Stimulated activated CD4-positive, alpha-beta T cell treated with anti-CD3 and anti-CD28 coated beads, TNF-alpha, amount 100 ng/mL, for 24 hours (primary cell): ENCODE measurements around the gene GET3.
A peak's percentile ranks its signal among the peaks of the same experiment; 100 is the strongest.

Experiments
- DNase-seq, 3 experiments: peaks; one replicate each; pipeline ENCODE4 v3.0.0-alpha.2; 2020; ENCODE audit warnings: low read depth in 3 of 3

Gene GET3

DNA sequence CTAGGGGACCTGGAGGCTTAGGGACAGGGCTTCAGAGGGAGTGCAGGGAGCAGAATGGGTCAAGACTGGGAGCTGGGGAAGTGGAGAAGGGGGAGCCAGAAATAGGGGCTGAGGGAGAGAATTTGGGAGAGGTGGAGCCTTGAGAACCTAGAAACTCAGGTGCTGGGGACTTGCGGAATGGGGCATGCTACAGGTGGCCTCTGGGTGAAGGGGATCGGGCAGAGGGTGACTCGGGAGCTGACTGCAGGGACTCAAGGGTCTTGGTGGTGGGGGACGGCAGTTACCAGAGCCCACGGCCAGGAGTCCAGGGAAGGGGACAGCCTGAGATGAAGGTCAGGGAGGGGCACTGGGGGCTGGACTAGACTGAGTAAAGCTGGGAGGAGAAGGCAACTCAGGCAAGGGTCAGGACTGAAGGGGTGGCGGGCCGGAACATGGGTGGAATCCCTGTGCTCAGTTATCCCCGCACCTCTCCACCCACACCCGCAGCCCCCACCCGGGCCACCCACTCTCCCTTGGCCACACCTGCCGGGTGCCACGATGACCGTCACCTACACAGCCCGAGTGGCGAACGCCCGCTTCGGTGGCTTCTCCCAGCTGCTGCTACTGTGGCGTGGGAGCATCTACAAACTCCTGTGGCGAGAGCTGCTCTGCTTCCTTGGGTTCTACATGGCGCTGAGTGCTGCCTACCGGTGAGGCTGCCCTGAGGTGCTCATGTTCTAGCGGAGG is 14.9 kb downstream of the GET3 start:
- DNase-seq: no peak

DNA sequence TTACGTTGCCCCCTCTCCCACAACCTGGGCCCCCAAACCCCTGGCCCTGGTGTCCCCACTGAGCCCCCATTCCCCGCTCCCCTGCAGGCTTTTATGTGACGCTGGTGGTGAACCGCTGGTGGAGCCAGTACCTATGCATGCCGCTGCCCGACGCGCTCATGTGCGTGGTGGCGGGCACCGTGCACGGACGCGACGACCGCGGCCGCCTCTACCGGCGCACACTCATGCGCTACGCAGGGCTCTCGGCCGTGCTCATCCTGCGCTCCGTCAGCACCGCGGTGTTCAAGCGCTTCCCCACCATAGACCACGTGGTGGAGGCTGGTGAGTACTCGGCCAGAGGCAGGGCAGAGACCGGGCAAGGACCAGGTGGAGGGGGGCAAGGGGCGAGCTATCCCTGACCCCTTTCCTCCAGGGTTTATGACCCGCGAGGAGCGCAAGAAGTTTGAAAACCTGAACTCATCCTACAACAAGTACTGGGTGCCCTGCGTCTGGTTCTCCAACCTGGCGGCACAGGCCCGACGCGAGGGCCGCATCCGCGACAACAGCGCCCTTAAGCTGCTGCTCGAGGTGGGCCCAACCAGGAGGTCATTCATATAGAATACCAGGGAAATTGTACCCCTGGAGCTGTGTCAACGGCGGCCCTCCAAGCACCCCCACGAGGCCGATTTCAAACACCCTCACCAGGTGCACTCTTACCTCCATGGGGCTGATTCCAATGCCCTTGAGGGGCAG is 17.3 kb downstream of the GET3 start:
- DNase-seq: no peak

DNA sequence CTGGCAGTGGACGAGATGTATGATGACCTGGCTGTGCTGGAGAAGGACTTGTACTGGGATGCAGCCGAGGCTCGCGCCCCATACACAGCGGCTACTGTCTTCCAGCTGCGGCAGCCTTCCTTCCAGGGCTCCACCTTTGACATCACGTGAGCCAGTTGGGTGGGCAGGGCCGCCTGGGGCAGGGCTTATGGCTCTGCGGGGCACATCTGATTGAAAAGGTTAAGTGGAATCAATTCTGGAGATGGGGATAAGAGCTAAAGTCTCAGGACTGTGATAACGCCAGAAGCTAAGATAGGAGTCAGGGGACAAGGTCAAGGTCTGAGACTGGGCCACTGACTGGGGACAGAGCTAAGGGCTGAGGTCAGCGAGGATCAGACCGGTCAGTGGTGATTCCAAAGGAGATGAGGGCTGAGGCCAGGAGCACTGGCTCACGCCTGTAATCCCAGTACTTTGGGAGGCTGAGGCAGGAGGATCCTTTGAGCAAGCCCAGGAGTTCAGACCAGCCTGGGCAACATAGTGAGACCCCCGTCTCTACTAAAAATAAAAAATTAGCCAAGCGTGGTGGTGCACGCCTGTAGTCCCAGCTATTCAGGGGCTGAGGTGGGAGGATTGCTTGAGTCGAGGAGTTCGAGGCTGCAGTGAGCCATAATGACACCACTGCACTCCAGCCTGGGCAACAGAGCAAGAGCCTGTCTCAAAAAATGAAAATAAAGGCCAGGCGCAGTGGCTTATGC is 19.0 kb downstream of the GET3 start:
- no peak for DNase-seq

DNA sequence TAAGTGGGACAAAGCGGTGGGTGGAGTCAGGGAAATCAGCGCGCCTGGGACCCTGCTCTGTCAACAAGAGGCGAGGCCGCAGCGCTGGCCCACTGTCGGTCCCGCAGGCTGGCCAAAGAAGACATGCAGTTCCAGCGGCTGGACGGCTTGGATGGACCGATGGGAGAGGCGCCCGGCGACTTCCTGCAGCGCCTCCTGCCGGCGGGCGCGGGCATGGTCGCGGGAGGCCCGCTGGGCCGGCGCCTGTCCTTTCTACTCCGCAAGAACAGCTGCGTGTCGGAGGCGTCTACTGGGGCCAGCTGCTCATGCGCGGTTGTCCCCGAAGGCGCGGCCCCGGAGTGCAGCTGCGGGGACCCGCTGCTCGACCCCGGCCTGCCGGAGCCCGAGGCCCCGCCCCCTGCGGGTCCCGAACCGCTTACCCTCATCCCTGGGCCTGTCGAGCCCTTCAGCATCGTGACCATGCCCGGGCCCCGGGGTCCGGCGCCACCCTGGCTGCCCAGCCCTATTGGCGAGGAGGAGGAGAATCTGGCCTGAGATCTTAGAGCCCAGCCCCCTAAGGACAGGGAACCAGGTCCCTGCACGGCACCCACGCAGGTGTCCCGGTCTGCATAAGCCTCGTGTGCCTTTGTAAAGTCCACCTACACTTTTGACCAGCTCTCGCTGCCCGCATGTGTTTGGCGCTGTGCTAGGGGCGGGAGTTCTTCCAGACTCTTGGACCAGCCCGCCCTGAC is 20.4 kb downstream of the GET3 start:
- peak in 2 of 3 experiments; percentile 47 to 65 for DNase-seq

DNA sequence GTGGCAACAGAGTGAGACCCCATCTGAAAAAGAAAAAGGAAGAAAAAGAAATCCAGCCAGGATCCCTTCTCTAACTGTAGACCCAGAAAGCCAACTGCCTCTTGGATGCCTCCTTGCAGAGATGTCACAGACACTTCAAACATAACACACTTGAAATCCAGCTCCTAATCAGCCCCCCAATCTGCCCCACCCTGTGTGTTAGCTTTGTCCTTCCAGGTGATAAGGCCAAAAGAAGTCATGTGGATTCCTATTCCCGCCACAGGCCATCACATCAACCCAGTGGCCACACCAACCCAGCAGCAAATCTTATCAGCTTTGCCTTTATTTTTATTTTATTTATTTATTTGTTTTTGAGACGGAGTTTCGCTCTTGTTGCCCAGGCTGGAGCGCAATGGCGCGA is 22.4 kb downstream of the GET3 start:
- no peak for DNase-seq

DNA sequence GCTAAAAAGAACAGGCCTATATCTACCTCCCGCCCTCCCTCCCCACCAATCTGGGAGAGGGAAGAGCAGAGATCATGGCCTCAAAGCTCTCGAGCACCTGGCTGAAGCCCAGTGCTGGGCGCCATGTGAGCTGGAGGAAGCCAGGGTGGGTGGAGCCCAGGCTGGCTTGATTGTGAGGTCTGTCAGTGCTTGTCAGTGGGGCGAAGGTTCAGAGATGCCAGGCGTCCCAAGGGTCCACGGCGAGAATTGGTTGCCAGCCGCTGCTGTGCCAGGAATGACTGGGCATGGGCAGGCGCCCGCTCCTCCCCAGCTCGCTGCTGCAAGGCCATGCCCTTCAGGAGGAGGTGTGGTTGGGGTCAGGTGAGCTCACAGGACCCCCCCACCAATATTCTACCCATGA is 25.8 kb downstream of the GET3 start:
- no peak for DNase-seq

DNA sequence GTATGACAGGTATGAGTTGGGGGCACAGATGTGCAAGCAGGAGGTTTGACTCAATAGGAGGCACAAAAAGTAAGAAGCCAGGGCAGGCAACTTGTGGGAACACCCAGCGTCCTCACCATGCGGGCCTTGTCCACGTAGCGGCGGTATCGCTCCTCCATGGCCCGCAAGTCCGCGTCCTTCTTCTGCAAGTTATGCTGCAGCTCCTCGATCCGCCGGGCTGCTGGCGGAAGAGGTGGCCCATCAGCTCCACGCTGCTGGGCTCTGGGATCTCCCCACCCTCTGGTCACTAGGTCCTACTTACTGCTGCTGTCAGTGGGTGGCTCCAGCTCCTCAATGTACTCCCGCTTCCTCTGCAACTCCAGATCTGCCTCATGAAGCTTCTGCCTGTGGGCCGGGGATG is 27.4 kb downstream of the GET3 start:
- no peak for DNase-seq

DNA sequence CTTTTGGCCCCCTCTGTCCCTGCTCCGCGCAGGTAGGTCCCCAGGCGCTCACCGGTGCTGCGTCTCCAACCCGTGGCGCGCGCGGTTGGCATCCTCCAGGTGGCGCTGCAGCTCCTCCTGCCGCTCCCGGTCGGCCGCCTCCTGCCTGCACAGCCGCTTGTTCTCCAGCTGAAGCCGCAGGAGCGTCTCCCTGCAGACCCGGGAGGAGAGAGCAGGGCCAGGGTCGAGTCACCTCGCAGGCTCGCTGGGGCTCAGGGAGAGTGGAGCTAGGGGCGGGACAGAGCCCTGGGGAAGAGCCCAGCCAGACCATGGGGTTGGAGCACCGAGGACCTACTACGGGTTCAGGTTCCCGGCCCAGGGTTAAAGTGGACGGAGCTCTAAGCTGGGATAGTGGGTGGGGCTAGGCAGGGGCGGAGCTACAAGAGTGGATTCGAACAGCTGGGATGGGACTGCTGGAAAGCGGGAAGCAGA is 28.8 kb downstream of the GET3 start:
- peak in 1 of 3 experiments; percentile 70 for DNase-seq

DNA sequence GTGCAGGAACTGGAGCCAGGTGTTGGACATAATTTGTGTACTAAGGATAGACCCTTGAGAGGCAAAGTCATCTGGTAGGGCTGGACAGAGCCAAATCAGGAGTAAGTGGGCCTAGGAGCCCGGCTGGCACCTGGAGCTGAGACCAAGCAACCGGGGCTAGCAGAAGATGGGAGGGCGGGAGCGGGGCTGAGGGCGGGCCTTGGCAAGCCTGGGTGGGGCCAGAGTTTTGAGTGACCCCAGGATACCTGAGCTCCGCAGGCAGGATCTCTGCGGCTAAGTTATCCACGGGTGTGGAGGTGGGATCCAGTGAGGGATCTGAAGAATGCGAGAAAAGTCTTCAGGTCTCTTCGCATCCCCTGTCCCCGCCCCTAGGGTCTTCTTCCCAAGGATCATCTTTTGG is 29.9 kb downstream of the GET3 start:
- no peak for DNase-seq

DNA sequence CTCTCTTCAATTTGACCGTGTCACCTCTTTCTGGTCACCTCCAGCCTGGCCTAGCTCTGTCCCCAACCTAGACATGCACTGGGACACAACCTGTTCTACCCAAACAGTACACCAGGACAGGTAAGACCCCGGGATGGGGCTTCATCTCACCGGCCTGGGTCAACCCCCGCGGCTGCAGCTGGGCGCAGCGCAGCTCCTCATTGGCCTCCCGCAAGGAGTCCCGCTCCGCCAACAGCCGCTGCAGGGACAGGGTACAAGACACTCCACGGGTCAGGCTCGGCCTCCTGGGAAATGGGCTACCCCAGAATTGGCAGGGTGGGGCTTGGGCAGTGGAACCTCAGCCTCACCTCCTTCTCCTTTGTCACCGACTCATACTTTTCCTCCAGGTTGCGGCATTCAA is 30.4 kb downstream of the GET3 start:
- no peak for DNase-seq

DNA sequence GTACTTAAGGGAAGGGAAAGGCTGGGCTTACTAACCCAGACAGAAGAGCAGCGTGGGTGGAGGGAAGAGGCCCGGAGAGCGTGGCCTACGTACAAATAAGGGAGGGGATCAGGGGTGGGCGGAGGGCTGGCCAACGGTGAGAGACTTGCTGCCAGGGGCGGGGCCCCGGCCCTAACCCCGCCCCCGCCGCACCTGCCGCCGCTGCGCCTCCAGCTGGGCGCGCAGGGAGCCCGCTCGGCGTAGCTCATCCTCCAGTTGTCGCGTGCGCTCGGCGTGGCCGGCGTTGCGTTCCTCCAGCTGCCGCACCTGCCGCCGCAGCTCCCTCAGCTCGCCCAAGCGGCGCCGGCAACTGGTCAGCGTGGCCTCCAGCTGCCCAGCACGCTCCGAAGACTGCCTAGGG is 32.4 kb downstream of the GET3 start:
- peak in 1 of 3 experiments; percentile 67 for DNase-seq

DNA sequence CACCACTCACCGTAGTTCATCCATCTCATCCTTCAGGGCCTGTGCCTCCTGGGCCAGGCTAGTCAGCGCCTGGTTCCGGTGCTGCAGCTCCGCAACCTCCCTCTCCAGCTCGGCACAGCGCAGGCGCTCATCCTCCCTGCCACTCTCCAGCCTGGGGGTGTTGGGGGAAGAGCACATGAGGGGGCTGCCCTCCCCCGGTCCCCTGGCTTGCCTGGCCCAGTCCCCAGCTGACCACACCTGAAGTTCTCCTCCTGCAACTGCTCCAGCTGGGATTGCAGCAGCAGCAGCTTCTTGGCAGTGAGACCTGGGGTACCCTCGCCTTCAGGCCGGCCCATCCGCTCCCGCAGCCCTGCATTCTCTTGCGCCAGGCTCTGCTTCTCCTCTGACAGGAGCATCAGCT is 33.6 kb downstream of the GET3 start:
- DNase-seq: no peak

DNA sequence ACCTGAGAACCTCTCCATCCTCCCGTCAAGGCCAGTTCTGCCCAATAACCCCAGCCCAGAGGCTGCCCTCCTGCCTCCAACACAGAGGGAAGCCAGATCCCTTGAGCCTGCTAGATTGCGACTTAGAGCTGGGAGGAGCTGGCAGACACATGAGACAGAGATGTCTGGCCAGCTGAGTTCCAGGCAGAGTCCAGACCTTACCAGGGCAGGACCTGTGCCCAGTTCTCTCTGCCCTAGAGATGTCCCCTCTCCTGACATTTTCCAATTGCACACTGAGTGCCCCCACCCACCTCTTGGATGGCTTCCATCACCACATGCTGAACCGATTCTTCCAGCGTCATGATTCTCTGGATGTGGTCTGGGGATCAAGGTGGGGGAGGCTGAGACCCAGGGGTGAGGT is 35.0 kb downstream of the GET3 start:
- DNase-seq: no peak

DNA sequence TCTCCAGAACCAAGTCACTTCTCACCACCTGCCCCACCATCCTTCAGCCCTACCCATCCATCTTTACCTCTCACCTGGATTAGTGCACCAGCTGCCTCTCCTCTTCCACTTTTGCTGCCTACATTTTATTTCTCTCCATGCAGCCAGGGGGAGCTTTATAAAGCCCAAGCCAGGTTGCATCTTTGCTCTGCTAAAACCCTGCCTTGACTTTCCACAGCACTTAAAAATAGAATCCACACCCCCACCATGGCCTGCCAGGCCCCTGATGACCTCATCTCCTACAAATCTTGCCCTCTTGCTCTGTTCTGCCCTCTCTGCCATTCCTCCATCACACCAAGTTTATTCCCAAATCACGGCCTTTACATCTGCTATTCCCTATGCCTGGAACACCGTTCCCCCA is 36.3 kb downstream of the GET3 start:
- DNase-seq: no peak

DNA sequence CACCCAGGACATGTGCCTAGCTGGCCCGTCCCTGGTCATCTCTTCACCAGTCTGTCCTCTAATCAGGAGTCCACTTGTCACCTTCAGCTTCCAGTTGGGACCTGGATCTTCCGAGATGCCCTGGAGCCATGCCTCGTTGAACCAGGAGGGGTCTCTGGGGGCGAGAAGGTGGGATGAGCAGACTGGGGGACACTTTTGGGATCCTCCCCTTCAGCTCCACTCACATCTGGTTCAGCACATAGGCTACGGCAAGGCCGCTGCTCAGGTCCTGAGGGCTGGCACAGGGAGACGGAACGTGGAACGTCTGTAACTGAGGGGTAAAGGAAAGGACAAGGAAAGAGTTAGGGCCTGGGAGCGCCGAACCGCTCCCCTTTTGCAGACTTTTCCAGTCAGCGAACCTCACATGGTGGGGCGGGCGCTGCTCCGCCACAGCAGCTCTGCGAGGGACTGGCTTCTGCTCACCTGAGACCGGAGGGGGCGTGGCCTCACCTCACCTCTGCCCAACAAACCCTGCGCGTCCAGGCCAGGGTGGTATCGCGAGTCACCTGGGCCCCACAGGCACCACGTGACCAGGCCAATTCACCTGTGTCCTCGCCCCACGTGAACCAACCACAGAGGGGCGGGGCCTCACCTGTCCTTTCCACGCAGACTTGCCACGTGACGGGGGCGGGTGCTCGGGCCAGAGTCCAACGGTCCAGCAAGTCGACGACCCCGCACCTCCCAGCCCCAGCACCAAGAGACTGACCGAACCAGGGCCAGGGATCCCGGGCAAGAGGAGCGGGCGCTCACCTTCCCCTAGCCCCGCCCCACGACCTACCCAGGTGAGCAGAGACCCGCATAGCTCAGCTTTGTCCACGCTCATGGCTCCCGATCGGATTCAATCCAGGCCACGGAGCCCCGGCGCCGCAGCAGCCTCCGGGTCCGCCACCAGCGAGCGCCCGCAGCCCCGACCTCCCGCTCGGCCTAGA is 37.6 kb downstream of the GET3 start, which contains the start of gene HOOK2:
TSS of gene HOOK2 (minus strand) at position 965 of the 968 bp plus-strand sequence. CDS start at position 862, 103 bp downstream.
- DNase-seq: no peak

DNA sequence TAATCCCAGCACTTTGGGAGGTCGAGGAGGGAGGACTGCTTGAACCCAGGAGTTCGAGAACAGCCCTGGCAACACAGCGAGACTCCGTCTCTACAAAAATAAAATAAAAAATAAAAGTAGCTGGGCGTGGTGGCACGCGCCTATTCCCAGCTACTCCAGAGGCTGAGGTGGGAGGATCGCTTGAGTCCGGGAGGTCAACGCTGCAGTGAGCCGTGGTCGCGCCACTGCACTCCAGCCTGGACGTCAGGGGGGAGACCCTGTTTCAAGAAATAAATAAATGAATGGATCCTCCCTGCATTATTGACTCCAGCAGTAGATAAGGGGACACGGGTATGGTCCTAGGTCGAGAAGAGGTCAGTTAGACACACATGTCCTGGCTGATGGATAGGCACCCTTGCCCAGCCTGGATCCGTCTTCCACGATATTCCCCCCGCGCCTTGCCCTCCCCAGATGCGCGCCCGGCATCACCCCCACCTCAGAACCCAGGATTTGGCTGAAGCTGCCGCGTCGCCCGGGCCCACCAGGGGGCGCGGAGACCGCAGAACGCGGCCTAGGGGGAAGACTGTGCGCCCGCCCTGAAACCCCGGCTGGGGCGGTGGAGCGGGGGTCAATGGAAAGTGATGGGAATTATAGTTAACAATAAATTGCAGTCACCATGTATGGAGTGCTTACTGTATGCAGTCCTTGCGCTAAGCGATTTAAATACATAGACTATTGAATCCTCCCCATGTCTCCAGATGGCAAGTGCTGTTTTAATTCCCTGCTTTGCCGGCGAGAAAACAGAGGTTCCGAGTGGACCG is 40.1 kb downstream of the GET3 start:
- peak in 2 of 3 experiments; percentile 74 to 83 for DNase-seq

DNA sequence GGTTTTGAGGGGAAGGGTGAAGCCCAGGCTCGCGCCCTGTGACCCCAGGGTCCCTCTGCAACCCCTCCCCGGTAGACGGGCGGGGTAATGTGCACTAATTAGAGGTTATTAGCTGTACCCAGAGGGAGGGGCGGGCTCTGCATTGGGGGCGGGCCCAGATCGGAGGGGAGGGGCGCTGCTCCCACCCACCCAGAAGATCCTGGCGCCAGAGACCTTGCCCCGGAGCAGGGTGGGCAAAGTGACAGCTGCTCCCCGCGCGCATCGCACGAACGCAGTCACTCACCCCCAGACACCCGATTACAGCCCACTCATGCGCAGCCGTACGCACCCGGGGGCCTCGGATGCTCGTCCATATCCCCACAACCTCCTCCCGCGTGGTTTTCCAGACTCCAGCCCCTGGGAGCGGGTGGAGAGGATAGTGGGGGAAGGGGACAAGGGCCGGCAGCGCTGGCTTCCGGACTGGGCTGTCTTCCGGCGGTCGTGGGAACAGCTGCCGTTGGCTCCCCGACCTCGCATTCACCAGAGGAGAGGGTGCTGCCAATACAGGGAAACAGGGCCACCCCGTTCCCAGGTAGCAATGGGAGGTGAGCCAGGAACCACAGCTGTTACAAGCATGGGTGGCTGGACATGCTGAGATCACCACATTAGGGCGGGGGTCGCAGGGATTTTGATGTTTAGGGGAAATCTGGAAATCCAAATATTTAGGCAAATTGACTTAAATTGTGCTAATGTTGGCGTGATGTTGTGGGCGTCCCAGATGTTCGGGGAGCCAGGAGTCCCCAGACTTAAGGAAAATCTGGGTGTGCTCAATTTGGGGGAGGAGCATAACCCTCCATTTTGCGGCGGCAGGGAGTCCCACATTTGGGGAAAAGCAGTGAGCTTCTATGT is 41.0 kb downstream of the GET3 start:
- peak in 1 of 3 experiments; percentile 53 for DNase-seq

DNA sequence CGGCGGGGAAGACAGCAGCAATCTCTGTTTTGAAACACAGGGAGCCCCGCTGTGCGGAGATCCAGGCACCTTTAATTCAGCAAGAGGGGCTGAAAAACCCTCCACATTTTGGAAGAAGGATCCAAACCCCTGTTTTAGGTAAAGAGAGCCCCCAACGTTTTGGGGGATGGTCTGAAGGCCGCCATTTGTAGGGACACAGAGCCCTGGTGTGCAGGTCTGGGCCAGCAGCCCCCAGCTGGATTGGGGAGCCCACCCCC is 41.5 kb downstream of the GET3 start:
- DNase-seq: no peak
